Transverse colon (tissue), 4 donors: ENCODE data around the gene MAN1C1.

Experiments used
- CTCF ChIP-seq, 5 experiments: fragments of 200-600 bp in 3 of 5; fragments of 450-650 bp in 2 of 5; sonication (generic) in 3 of 5; IDR thresholded peaks; 1 replicate in 2 of 5; 2 replicates in 3 of 5; pipeline ENCODE4 v1.5.1; 2016 to 2017; ENCODE audit warnings: antibody characterized with exemption in 5 of 5, inconsistent platforms in 3 of 5, mild to moderate bottlenecking in 2 of 5, moderate library complexity in 1 of 5
- POLR2A ChIP-seq: fragments of 450-650 bp; IDR thresholded peaks from one replicate; pipeline ENCODE4 v1.6.1; 2016; ENCODE audit warnings: antibody characterized with exemption, mild to moderate bottlenecking, moderate library complexity
- POLR2AphosphoS5 ChIP-seq, 3 donors: sonication (generic); formaldehyde crosslinking; IDR thresholded peaks; one replicate each; pipeline ENCODE4 v1.6.1; 2016; ENCODE audit warnings: antibody characterized with exemption in 3 of 3

GRCh38 chr1:25575191-25575590, 41.4 kb upstream of the MAN1C1 start:
- TF ChIP-seq POLR2A (no peak), POLR2AphosphoS5 (IDR thresholded peaks at IDR 0.05) (no peak), CTCF (IDR thresholded peaks at IDR 0.05) (no peak)
